ENCODE measurements around the gene WNT11. TPM values are rescaled to one million over a fixed set of nuclear protein-coding genes. Genes with fewer than 3 reads are reported as not detected.

Gene WNT11
- total RNA-seq, 1 experiment from 2014 or later = not detected

DNA sequence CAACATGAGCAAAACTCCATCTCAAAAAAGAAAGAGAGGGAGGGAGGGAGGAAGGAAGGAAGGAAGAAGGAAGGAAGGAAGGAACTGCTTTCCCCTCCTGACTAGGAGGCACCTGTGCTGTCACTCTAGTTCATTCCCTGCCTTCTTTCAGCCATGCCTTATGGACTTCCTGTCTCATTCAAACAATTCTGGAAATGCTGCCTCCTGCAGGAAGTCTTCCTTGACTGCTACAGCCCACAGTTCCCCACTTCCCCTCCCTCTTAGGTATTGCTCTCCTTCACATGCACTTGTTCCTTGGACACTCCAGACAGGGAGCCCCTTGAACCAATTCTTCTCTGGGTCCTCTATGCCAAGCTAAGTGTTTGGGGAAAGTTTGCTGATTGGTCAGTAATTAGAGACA, 31.6 kb upstream of the WNT11 start:
- Histone ChIP-seq H3K56ac (ENCODE audit: insufficient read length, low read depth, low read length) (no peak overlapping the region), H3K79me2 (ENCODE audit: insufficient read depth, low read length) (no peaks in the 10 kb centered on the region), H3K4me2 (ENCODE audit: insufficient read depth, insufficient read length, low read length) (no peak overlapping the region), H2BK15ac (ENCODE audit: low read depth, low read length) (no peak overlapping the region), H2BK5ac (ENCODE audit: insufficient read length, low read length) (no peak overlapping the region), H3K4me1 (ENCODE audit: insufficient read depth, low read length) (no peaks in the 10 kb centered on the region), H2AFZ (ENCODE audit: low read length) (no peak overlapping the region), H4K20me1 (ENCODE audit: control insufficient read depth, insufficient read depth, insufficient read length) (no peaks in the 10 kb centered on the region), H3K9ac (ENCODE audit: extremely low read depth, insufficient read length, low read length) (no peak overlapping the region), H3K18ac (ENCODE audit: insufficient read length, low read depth, low read length) (no peak overlapping the region), H3K9me3 (ENCODE audit: control insufficient read depth, low read depth, low read length) (no peaks in the 10 kb centered on the region), H2AK5ac (ENCODE audit: insufficient read length, low read length) (no peak overlapping the region), H2BK20ac (ENCODE audit: low read depth, low read length, poor library complexity, severe bottlenecking) (no peak overlapping the region), H4K91ac (ENCODE audit: insufficient read length, low read depth, low read length) (no peak overlapping the region), H2BK12ac (ENCODE audit: insufficient read length, low read depth, low read length) (no peak overlapping the region), H3K23me2 (ENCODE audit: insufficient read length, low read depth, low read length, poor library complexity, severe bottlenecking) (peaks cover 10% of the 10 kb centered on the region), H3K27me3 (ENCODE audit: insufficient read depth, low read length) (no peaks in the 10 kb centered on the region), H3K27ac (ENCODE audit: insufficient read length, low read depth, low read length) (no peak overlapping the region), H4K5ac (ENCODE audit: insufficient read length, low read depth, low read length) (no peak overlapping the region), H2BK120ac (ENCODE audit: low read depth, low read length, poor library complexity, severe bottlenecking) (no peak overlapping the region), H3K14ac (ENCODE audit: insufficient read depth, low read length) (no peak overlapping the region), H3K79me1 (ENCODE audit: insufficient read depth, low read depth, low read length, poor library complexity, severe bottlenecking) (no peaks in the 10 kb centered on the region), H4K8ac (replicated peaks; ENCODE audit: insufficient read length, low read depth, low read length) (no peak overlapping the region), H3T11ph (ENCODE audit: low read length) (no peak overlapping the region), H3K23ac (ENCODE audit: insufficient read length, low read depth, low read length) (no peak overlapping the region), H3K4ac (ENCODE audit: low read depth, low read length) (no peak overlapping the region)
- H3K9me3 Mint-ChIP-seq = peaks cover 6 to 7% of the 10 kb centered on the region in 2 experiments; a peak in 2 of 5 replicates
- H3K4me3 Mint-ChIP-seq = peak overlapping the region in 1 of 2 experiments; percentile 53; a peak in 2 of 5 replicates
- DNase-seq = peak; percentile 73
- no peak overlapping the region; a peak in 2 of 7 replicates for H3K27ac Mint-ChIP-seq
- H3K27me3 Mint-ChIP-seq (ENCODE audit: low read depth) = peaks cover 27% of the 10 kb centered on the region
- peaks cover 10 to 17% of the 10 kb centered on the region in 2 experiments for H3K4me1 Mint-ChIP-seq
- peak; percentile 57 for TF ChIP-seq CTCF (conservative IDR thresholded peaks at IDR 0.05)
- H3K36me3 Mint-ChIP-seq (ENCODE audit: insufficient read depth in 1 of 3, low read depth in 3 of 3) = no peaks in the 10 kb centered on the region; a peak in 1 of 7 replicates
